Gastrocnemius medialis (tissue), 4 donors: Measurements from ENCODE around the gene LRMDA.

Source experiments
- CTCF ChIP-seq, 5 experiments: fragments of 450-650 bp in 3 of 5; fragments of 200-600 bp in 2 of 5; sonication (generic) in 2 of 5; IDR thresholded peaks in 4 of 5; conservative IDR thresholded peaks in 1 of 5; 1 replicate in 4 of 5; 2 replicates in 1 of 5; pipeline ENCODE4 v1.5.1; 2016 to 2019; ENCODE audit warnings: antibody characterized with exemption in 5 of 5, mild to moderate bottlenecking in 3 of 5, moderate library complexity in 3 of 5
- POLR2A ChIP-seq, 2 donors: fragments of 450-650 bp; IDR thresholded peaks; one replicate each; pipeline ENCODE4 v1.6.1; 2017; ENCODE audit warnings: antibody characterized with exemption in 2 of 2, mild to moderate bottlenecking in 2 of 2, moderate library complexity in 2 of 2

GRCh38 chr10:76049581-76050290, 618.3 kb downstream of the LRMDA start:
- TF ChIP-seq CTCF (IDR thresholded peaks at IDR 0.05 in 4 of 5, conservative IDR thresholded peaks at IDR 0.05 in 1 of 5) (no peak), POLR2A (IDR thresholded peaks at IDR 0.05) (no peak)
